HepG2 (cell line): ENCODE data around the gene CDK10. TPM values are rescaled to one million over a fixed set of nuclear protein-coding genes. Genes with fewer than 3 reads are reported as not detected.
A peak's percentile ranks its signal among the peaks of the same experiment; 100 is the strongest.

Experiments
- DMAP1 ChIP-seq: IDR thresholded peaks from 2 replicates; pipeline ENCODE4 v1.6.1; 2016
- GZF1 ChIP-seq: sonication (generic); formaldehyde crosslinking; IDR thresholded peaks from 2 replicates; pipeline ENCODE4 v1.5.1; 2020; ENCODE audit warnings: mild to moderate bottlenecking, missing genetic modification reagents
- IKZF1 ChIP-seq: fragments of 450-650 bp; IDR thresholded peaks from 2 replicates; pipeline ENCODE4 v1.7.1; 2016
- IRF2 ChIP-seq: IDR thresholded peaks from 2 replicates; pipeline ENCODE4 v1.6.1; 2018; ENCODE audit warnings: missing genetic modification reagents, missing compliant biosample characterization
- MBD4 ChIP-seq: IDR thresholded peaks from 2 replicates; pipeline ENCODE4 v1.6.1; 2012; ENCODE audit warnings: low read length, inconsistent platforms, borderline replicate concordance
- NFRKB ChIP-seq: fragments of 450-650 bp; IDR thresholded peaks from 2 replicates; pipeline ENCODE4 v1.6.1; 2017
- RFX1 ChIP-seq: fragments of 450-650 bp; IDR thresholded peaks from 2 replicates; pipeline ENCODE4 v1.6.1; 2017
- SAP130 ChIP-seq: IDR thresholded peaks from 2 replicates; pipeline ENCODE4 v1.6.1; 2016; ENCODE audit warnings: low read depth
- SRSF9 ChIP-seq: fragments of 200-400 bp; formaldehyde crosslinking; IDR thresholded peaks from 2 replicates; pipeline ENCODE4 v1.6.1; 2018; ENCODE audit warnings: borderline replicate concordance, mild to moderate bottlenecking, low read depth, low read length; ENCODE audit not compliant: insufficient read depth, poor library complexity, severe bottlenecking
- TAF15 ChIP-seq: fragments of 200-400 bp; formaldehyde crosslinking; IDR thresholded peaks from one replicate; pipeline ENCODE4 v1.6.1; 2018; ENCODE audit warnings: mild to moderate bottlenecking, low read depth, low read length; ENCODE audit not compliant: poor library complexity, severe bottlenecking
- ZBTB42 ChIP-seq: sonication (generic); formaldehyde crosslinking; IDR thresholded peaks from 2 replicates; pipeline ENCODE4 v1.5.0; 2020; ENCODE audit warnings: mild to moderate bottlenecking, missing genetic modification reagents
- ZNF367 ChIP-seq: sonication (generic); formaldehyde crosslinking; IDR thresholded peaks from 2 replicates; pipeline ENCODE4 v1.4.0; 2020; ENCODE audit warnings: missing genetic modification reagents, borderline replicate concordance
- ZNF567 ChIP-seq: sonication (generic); formaldehyde crosslinking; IDR thresholded peaks from 2 replicates; pipeline ENCODE4 v1.8.1; 2023; ENCODE audit warnings: mild to moderate bottlenecking, missing genetic modification reagents, borderline replicate concordance
- ZNF577 ChIP-seq: sonication (generic); formaldehyde crosslinking; IDR thresholded peaks from 2 replicates; pipeline ENCODE4 v1.4.0; 2020; ENCODE audit warnings: mild to moderate bottlenecking, low read depth, missing genetic modification reagents, borderline replicate concordance
- polyA plus RNA-seq, 8 experiments: library from polyadenylated mRNA; depleted of rRNA in 3 of 8; stranded (reverse) in 7 of 8; unstranded in 1 of 8; fragments of >200 nt; fragmentation: Illumina TruSeq in 4 of 8; extraction: Trizol in 4 of 8; gene quantifications; 2 replicates each; pipeline versions ENCODE4 v1.2.1 to v1.2.3, GENCODE V29; 2011 to 2016; ENCODE audit warnings: low read depth in 4 of 8, missing spikeins in 1 of 8, mixed read lengths in 1 of 8; ENCODE audit not compliant: insufficient read depth in 1 of 8
- total RNA-seq, 5 experiments: library from RNA; depleted of rRNA; stranded (reverse); fragments of >200 nt; fragmentation: Illumina TruSeq; extraction: Trizol; gene quantifications; 2 replicates each; pipeline ENCODE4 v1.2.3, GENCODE V29; 2016; ENCODE audit warnings: low read depth in 1 of 5
- TF ChIP-seq, protein P1 (sequence below), 2 experiments: fragments of 450-650 bp in 1 of 2; sonication (generic) in 1 of 2; formaldehyde crosslinking in 1 of 2; IDR thresholded peaks; 2 replicates each; pipeline versions ENCODE4 v1.6.1 to v1.8.0; 2016 to 2022; ENCODE audit warnings: antibody characterized with exemption in 1 of 2, mild to moderate bottlenecking in 1 of 2, missing genetic modification reagents in 1 of 2
- TF ChIP-seq, protein P2 (sequence below): sonication (generic); formaldehyde crosslinking; IDR thresholded peaks from 2 replicates; pipeline ENCODE4; 2020; ENCODE audit warnings: missing genetic modification reagents, mild to moderate bottlenecking, borderline replicate concordance
- TF ChIP-seq, protein P3 (sequence below): sonication (generic); formaldehyde crosslinking; IDR thresholded peaks from 2 replicates; pipeline ENCODE4 v1.5.0; 2020; ENCODE audit warnings: missing genetic modification reagents, mild to moderate bottlenecking, borderline replicate concordance

Gene CDK10
- total and polyA plus RNA-seq, 2 of the 13 experiments (the other 11 are each of a cell fraction or from before 2014, with no cell fraction given), result 2.5 to 3.9 TPM

DNA sequence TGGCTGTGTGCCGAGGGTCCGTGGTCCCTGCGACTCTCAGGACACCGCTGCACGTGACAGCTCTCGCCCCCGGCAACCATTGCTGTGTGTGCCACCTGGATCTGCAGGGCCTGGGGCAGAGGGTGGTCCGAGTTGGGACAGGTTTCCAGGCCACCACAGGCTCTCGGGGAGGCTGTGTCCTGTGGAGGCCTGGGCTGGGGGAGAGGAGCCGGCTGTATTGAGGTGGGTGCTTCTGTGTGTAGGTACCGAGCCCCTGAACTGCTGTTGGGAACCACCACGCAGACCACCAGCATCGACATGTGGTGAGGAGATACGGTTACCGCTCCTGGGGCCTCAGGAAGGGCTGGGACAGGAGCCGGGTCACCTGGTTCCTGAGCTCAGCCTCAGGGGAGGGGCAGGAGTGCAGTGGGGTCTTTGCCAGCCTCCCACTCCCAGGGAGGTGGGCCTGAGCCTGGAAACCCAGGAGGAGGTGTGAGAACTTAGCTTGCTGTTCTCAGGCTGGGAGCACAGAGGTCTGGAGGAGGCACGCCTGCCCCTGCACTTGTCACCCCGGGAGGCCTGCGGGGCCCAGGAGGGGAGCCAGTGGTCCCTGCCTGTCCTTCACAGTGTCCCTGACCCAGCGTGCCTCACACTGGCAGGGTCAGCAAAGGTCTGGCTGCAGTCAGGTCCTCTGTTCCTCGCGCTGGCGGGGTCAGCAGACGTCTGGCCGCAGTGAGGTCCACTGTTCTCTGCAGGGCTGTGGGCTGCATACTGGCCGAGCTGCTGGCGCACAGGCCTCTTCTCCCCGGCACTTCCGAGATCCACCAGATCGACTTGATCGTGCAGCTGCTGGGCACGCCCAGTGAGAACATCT is 7.7 kb downstream of the CDK10 start (continued):
- TF ChIP-seq MBD4 (no peak), ZNF577 (CRISPR knock-in tag) (no peak), IKZF1 (no peak), ZNF567 (no peak), ZBTB42 (CRISPR knock-in tag) (no peak), GZF1 (CRISPR knock-in tag) (no peak), SAP130 (CRISPR knock-in tag) (peak; percentile 72), RFX1 (no peak), ZNF367 (CRISPR knock-in tag) (no peak), TAF15 (no peak), IRF2 (CRISPR knock-in tag) (no peak), NFRKB (no peak), SRSF9 (no peak), DMAP1 (CRISPR knock-in tag) (0 out of 2 replicates have a peak, but pooled peaks have one; percentile 22)
- TF ChIP-seq, protein P1, sequence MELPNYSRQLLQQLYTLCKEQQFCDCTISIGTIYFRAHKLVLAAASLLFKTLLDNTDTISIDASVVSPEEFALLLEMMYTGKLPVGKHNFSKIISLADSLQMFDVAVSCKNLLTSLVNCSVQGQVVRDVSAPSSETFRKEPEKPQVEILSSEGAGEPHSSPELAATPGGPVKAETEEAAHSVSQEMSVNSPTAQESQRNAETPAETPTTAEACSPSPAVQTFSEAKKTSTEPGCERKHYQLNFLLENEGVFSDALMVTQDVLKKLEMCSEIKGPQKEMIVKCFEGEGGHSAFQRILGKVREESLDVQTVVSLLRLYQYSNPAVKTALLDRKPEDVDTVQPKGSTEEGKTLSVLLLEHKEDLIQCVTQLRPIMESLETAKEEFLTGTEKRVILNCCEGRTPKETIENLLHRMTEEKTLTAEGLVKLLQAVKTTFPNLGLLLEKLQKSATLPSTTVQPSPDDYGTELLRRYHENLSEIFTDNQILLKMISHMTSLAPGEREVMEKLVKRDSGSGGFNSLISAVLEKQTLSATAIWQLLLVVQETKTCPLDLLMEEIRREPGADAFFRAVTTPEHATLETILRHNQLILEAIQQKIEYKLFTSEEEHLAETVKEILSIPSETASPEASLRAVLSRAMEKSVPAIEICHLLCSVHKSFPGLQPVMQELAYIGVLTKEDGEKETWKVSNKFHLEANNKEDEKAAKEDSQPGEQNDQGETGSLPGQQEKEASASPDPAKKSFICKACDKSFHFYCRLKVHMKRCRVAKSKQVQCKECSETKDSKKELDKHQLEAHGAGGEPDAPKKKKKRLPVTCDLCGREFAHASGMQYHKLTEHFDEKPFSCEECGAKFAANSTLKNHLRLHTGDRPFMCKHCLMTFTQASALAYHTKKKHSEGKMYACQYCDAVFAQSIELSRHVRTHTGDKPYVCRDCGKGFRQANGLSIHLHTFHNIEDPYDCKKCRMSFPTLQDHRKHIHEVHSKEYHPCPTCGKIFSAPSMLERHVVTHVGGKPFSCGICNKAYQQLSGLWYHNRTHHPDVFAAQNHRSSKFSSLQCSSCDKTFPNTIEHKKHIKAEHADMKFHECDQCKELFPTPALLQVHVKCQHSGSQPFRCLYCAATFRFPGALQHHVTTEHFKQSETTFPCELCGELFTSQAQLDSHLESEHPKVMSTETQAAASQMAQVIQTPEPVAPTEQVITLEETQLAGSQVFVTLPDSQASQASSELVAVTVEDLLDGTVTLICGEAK (IDR thresholded peaks at IDR 0.05), result no peak
- TF ChIP-seq, protein P1 (CRISPR knock-in tag; IDR thresholded peaks at IDR 0.05), result no peak; the same call in 1 of the 2 replicates
- TF ChIP-seq, protein P2, sequence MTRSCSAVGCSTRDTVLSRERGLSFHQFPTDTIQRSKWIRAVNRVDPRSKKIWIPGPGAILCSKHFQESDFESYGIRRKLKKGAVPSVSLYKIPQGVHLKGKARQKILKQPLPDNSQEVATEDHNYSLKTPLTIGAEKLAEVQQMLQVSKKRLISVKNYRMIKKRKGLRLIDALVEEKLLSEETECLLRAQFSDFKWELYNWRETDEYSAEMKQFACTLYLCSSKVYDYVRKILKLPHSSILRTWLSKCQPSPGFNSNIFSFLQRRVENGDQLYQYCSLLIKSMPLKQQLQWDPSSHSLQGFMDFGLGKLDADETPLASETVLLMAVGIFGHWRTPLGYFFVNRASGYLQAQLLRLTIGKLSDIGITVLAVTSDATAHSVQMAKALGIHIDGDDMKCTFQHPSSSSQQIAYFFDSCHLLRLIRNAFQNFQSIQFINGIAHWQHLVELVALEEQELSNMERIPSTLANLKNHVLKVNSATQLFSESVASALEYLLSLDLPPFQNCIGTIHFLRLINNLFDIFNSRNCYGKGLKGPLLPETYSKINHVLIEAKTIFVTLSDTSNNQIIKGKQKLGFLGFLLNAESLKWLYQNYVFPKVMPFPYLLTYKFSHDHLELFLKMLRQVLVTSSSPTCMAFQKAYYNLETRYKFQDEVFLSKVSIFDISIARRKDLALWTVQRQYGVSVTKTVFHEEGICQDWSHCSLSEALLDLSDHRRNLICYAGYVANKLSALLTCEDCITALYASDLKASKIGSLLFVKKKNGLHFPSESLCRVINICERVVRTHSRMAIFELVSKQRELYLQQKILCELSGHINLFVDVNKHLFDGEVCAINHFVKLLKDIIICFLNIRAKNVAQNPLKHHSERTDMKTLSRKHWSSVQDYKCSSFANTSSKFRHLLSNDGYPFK (CRISPR knock-in tag), result no peak
- TF ChIP-seq, protein P3, sequence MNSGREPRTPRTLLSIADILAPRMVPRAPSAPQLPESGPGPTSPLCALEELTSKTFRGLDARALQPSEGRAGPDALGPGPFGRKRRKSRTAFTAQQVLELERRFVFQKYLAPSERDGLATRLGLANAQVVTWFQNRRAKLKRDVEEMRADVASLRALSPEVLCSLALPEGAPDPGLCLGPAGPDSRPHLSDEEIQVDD (CRISPR knock-in tag), result no peak
